Duodenal mucosa (tissue), 2 donors: ENCODE measurements around the gene UNC5A.

Experiments used
- H3K27ac ChIP-seq: one replicate; pipeline ENCODE4 v1.7.0; 2013; ENCODE audit warnings: low read depth, low read length
- H3K27me3 ChIP-seq, 2 donors: one replicate each; pipeline ENCODE4 v1.7.0; 2013; ENCODE audit warnings: low read length in 2 of 2, control low read depth in 1 of 2; ENCODE audit not compliant: insufficient read depth in 2 of 2, control insufficient read depth in 1 of 2
- H3K36me3 ChIP-seq, 2 donors: one replicate each; pipeline ENCODE4 v1.7.0; 2013; ENCODE audit warnings: low read length in 2 of 2, control low read depth in 1 of 2; ENCODE audit not compliant: insufficient read depth in 2 of 2, control insufficient read depth in 1 of 2
- H3K4me1 ChIP-seq, 2 donors: one replicate each; pipeline ENCODE4 v1.7.0; 2013; ENCODE audit warnings: low read length in 2 of 2, control low read depth in 1 of 2; ENCODE audit not compliant: insufficient read depth in 2 of 2, control insufficient read depth in 1 of 2
- H3K4me3 ChIP-seq, 2 donors: one replicate each; pipeline ENCODE4 v1.7.0; 2013; ENCODE audit warnings: low read length in 2 of 2, low read depth in 1 of 2
- H3K9ac ChIP-seq, 2 donors: one replicate each; pipeline ENCODE4 v1.7.0; 2013; ENCODE audit warnings: low read length in 2 of 2, low read depth in 1 of 2
- H3K9me3 ChIP-seq, 2 donors: one replicate each; pipeline ENCODE4 v1.7.0; 2013; ENCODE audit warnings: low read length in 2 of 2, control low read depth in 1 of 2; ENCODE audit not compliant: control insufficient read depth in 1 of 2

UNC5A gene

GRCh38 chr5:176862330-176862995 is 52.1 kb downstream of the UNC5A start:
- no peaks in the 10 kb centered on the region for H3K9me3 ChIP-seq
- no peak overlapping the region for H3K27ac ChIP-seq
- no peaks in the 10 kb centered on the region for H3K4me1 ChIP-seq
- H3K36me3 ChIP-seq: no peaks in the 10 kb centered on the region
- peaks cover 31 to 35% of the 10 kb centered on the region in 2 donors for H3K27me3 ChIP-seq
- no peak overlapping the region for H3K9ac ChIP-seq
- H3K4me3 ChIP-seq: no peak overlapping the region

- Histone ChIP-seq H3K27me3 (peaks cover 33 to 36% of the 10 kb centered on the region in 2 donors), H3K9ac (no peak overlapping the region), H3K27ac (no peak overlapping the region), H3K4me3 (no peak overlapping the region), H3K4me1 (no peaks in the 10 kb centered on the region), H3K9me3 (no peaks in the 10 kb centered on the region), H3K36me3 (no peaks in the 10 kb centered on the region)
Observed at GRCh38 chr5:176863041-176863764, 52.8 kb downstream of the UNC5A start.

GRCh38 chr5:176863765-176864098 is 53.4 kb downstream of the UNC5A start:
- no peak overlapping the region for H3K9ac ChIP-seq
- no peak overlapping the region for H3K4me3 ChIP-seq
- no peaks in the 10 kb centered on the region for H3K4me1 ChIP-seq
- no peaks in the 10 kb centered on the region for H3K9me3 ChIP-seq
- H3K27ac ChIP-seq: no peak overlapping the region
- H3K27me3 ChIP-seq: peaks cover 33 to 36% of the 10 kb centered on the region in 2 donors
- no peaks in the 10 kb centered on the region for H3K36me3 ChIP-seq

GRCh38 chr5:176864755-176865154 is 54.4 kb downstream of the UNC5A start:
- Histone ChIP-seq H3K9me3 (no peaks in the 10 kb centered on the region), H3K4me3 (no peak overlapping the region), H3K27me3 (peaks cover 33 to 36% of the 10 kb centered on the region in 2 donors), H3K36me3 (no peaks in the 10 kb centered on the region), H3K9ac (no peak overlapping the region), H3K27ac (no peak overlapping the region), H3K4me1 (no peaks in the 10 kb centered on the region)

GRCh38 chr5:176865964-176866363 is 55.6 kb downstream of the UNC5A start:
- H3K9ac ChIP-seq: no peak overlapping the region
- peaks cover 33 to 36% of the 10 kb centered on the region in 2 donors for H3K27me3 ChIP-seq

GRCh38 chr5:176866707-176867310 is 56.5 kb downstream of the UNC5A start:
- Histone ChIP-seq H3K4me3 (no peak overlapping the region), H3K27ac (no peak overlapping the region), H3K9ac (no peak overlapping the region), H3K9me3 (no peaks in the 10 kb centered on the region), H3K27me3 (peaks cover 33 to 36% of the 10 kb centered on the region in 2 donors), H3K4me1 (no peaks in the 10 kb centered on the region), H3K36me3 (no peaks in the 10 kb centered on the region)

More at GRCh38 chr5:176865964-176866363, 55.6 kb downstream of the UNC5A start:
- Histone ChIP-seq H3K9me3 (no peaks in the 10 kb centered on the region), H3K4me1 (no peaks in the 10 kb centered on the region), H3K36me3 (no peaks in the 10 kb centered on the region), H3K4me3 (no peak overlapping the region), H3K27ac (no peak overlapping the region)

GRCh38 chr5:176868126-176868525 is 57.8 kb downstream of the UNC5A start:
- Histone ChIP-seq H3K4me1 (no peaks in the 10 kb centered on the region), H3K27me3 (peaks cover 28 to 31% of the 10 kb centered on the region in 2 donors), H3K9me3 (no peaks in the 10 kb centered on the region), H3K27ac (no peak overlapping the region), H3K4me3 (no peak overlapping the region), H3K9ac (no peak overlapping the region), H3K36me3 (no peaks in the 10 kb centered on the region)

GRCh38 chr5:176868731-176869130 is 58.4 kb downstream of the UNC5A start:
- Histone ChIP-seq H3K27me3 (peaks cover 25 to 27% of the 10 kb centered on the region in 2 donors), H3K4me3 (no peak overlapping the region), H3K36me3 (no peaks in the 10 kb centered on the region), H3K4me1 (no peaks in the 10 kb centered on the region), H3K27ac (no peak overlapping the region), H3K9ac (no peak overlapping the region), H3K9me3 (no peaks in the 10 kb centered on the region)

GRCh38 chr5:176869501-176870109 is 59.2 kb downstream of the UNC5A start:
- Histone ChIP-seq H3K9ac (no peak overlapping the region), H3K4me1 (no peaks in the 10 kb centered on the region), H3K36me3 (no peaks in the 10 kb centered on the region), H3K4me3 (no peak overlapping the region), H3K27me3 (peaks cover 20 to 21% of the 10 kb centered on the region in 2 donors), H3K27ac (no peak overlapping the region), H3K9me3 (no peaks in the 10 kb centered on the region)

GRCh38 chr5:176870110-176870591 is 59.8 kb downstream of the UNC5A start:
- H3K36me3 ChIP-seq: no peaks in the 10 kb centered on the region
- no peak overlapping the region for H3K27ac ChIP-seq
- H3K27me3 ChIP-seq: peaks cover 21% of the 10 kb centered on the region in 2 donors
- no peak overlapping the region for H3K9ac ChIP-seq
- no peak overlapping the region for H3K4me3 ChIP-seq
- H3K4me1 ChIP-seq: no peaks in the 10 kb centered on the region
- H3K9me3 ChIP-seq: no peaks in the 10 kb centered on the region
